Measurements from ENCODE around the gene HPCAL4. TPM values are rescaled to one million over a fixed set of nuclear protein-coding genes. Genes with fewer than 3 reads are reported as not detected.

The HPCAL4 gene
- total RNA-seq, 1 experiment from 2014 or later = 0.50 TPM

DNA sequence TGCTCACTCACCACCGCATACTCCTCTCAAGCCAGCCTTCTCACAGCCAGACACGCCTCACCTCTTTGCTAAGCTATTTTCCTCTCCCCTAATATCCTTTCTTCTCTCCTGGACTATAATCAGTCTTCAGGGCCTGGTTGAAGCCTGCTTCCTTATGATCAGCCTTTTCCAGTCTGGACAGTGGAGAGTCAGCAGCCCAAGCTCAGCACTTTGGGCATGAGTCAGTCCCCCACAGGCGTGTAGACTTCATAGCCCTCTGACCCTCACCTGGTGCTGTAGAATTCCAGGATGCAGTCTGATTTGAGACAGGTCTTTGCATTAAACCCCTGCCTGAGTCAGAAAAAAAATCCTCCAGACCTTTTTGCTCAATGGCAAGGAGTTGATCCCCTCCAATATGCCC lies 2.5 kb downstream of the HPCAL4 start:
- CTCF ChIA-PET = interaction anchor here (0.6 to 6.6 kb wide), 6 partner anchors 13 to 110 kb away, joined by 3 to 58 read pairs (median 3); partner anchors contain the start of gene NT5C1A
- Mint-ChIP-seq H3K27me3 (ENCODE audit: low read depth) (peaks cover 100% of the 10 kb centered on the region), H3K27ac (no peak overlapping the region)

DNA sequence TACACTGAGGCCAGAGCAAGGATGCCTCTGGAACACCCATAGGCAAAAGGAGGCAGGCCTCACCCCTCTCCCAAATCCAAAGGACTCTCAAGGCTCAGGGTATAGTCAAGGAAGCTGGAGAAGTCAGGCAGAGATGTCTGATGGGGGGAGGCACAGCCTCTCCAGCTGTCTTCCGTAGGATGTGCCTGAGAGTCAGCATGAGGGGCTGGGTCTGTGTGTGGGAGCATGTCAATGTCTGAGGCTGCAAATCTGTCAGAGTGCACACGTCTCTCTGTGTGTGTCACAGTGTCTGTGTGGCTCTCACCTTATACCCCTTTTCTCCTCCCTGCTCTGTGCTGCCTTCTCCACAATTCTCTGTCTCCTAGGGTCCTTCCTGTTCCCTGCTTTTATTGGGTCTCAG lies 4.0 kb downstream of the HPCAL4 start:
- CTCF ChIA-PET = interaction anchor here (0.9 kb wide), 1 partner anchor 15 kb away, joined by 3 read pairs; the partner anchor contains the start of gene NT5C1A
- no peak overlapping the region for H3K4me3 Mint-ChIP-seq
- POLR2A ChIA-PET = no interaction called here
- H3K4me1 Mint-ChIP-seq = peaks cover 4% of the 10 kb centered on the region
- no peak for ATAC-seq
- H3K27ac Mint-ChIP-seq = no peak overlapping the region
- no peaks in the 10 kb centered on the region; the same call in 1 of the 2 replicates for H3K36me3 Mint-ChIP-seq
- no peak for TF ChIP-seq GRHL2 (CRISPR knock-in tag; IDR thresholded peaks at IDR 0.05; ENCODE audit: insufficient replicate concordance, severe bottlenecking)
- TF ChIP-seq, protein P1, sequence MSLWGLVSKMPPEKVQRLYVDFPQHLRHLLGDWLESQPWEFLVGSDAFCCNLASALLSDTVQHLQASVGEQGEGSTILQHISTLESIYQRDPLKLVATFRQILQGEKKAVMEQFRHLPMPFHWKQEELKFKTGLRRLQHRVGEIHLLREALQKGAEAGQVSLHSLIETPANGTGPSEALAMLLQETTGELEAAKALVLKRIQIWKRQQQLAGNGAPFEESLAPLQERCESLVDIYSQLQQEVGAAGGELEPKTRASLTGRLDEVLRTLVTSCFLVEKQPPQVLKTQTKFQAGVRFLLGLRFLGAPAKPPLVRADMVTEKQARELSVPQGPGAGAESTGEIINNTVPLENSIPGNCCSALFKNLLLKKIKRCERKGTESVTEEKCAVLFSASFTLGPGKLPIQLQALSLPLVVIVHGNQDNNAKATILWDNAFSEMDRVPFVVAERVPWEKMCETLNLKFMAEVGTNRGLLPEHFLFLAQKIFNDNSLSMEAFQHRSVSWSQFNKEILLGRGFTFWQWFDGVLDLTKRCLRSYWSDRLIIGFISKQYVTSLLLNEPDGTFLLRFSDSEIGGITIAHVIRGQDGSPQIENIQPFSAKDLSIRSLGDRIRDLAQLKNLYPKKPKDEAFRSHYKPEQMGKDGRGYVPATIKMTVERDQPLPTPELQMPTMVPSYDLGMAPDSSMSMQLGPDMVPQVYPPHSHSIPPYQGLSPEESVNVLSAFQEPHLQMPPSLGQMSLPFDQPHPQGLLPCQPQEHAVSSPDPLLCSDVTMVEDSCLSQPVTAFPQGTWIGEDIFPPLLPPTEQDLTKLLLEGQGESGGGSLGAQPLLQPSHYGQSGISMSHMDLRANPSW (CRISPR knock-in tag; conservative IDR thresholded peaks at IDR 0.05; ENCODE audit: low read depth) = no peak
- TF ChIP-seq, protein P2, sequence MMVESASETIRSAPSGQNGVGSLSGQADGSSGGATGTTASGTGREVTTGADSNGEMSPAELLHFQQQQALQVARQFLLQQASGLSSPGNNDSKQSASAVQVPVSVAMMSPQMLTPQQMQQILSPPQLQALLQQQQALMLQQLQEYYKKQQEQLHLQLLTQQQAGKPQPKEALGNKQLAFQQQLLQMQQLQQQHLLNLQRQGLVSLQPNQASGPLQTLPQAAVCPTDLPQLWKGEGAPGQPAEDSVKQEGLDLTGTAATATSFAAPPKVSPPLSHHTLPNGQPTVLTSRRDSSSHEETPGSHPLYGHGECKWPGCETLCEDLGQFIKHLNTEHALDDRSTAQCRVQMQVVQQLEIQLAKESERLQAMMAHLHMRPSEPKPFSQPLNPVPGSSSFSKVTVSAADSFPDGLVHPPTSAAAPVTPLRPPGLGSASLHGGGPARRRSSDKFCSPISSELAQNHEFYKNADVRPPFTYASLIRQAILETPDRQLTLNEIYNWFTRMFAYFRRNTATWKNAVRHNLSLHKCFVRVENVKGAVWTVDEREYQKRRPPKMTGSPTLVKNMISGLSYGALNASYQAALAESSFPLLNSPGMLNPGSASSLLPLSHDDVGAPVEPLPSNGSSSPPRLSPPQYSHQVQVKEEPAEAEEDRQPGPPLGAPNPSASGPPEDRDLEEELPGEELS (CRISPR knock-in tag; IDR thresholded peaks at IDR 0.05) = no peak
- TF ChIP-seq RELA (CRISPR knock-in tag; IDR thresholded peaks at IDR 0.05; ENCODE audit: borderline replicate concordance) = no peak
- TF ChIP-seq, protein P3, sequence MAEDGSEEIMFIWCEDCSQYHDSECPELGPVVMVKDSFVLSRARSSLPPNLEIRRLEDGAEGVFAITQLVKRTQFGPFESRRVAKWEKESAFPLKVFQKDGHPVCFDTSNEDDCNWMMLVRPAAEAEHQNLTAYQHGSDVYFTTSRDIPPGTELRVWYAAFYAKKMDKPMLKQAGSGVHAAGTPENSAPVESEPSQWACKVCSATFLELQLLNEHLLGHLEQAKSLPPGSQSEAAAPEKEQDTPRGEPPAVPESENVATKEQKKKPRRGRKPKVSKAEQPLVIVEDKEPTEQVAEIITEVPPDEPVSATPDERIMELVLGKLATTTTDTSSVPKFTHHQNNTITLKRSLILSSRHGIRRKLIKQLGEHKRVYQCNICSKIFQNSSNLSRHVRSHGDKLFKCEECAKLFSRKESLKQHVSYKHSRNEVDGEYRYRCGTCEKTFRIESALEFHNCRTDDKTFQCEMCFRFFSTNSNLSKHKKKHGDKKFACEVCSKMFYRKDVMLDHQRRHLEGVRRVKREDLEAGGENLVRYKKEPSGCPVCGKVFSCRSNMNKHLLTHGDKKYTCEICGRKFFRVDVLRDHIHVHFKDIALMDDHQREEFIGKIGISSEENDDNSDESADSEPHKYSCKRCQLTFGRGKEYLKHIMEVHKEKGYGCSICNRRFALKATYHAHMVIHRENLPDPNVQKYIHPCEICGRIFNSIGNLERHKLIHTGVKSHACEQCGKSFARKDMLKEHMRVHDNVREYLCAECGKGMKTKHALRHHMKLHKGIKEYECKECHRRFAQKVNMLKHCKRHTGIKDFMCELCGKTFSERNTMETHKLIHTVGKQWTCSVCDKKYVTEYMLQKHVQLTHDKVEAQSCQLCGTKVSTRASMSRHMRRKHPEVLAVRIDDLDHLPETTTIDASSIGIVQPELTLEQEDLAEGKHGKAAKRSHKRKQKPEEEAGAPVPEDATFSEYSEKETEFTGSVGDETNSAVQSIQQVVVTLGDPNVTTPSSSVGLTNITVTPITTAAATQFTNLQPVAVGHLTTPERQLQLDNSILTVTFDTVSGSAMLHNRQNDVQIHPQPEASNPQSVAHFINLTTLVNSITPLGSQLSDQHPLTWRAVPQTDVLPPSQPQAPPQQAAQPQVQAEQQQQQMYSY (CRISPR knock-in tag; IDR thresholded peaks at IDR 0.05) = no peak
- TF ChIP-seq HMGA2 (CRISPR knock-in tag; IDR thresholded peaks at IDR 0.05) = no peak
- no peak for TF ChIP-seq IRF2 (CRISPR knock-in tag; IDR thresholded peaks at IDR 0.05; ENCODE audit: borderline replicate concordance, low read depth)
- no peak for TF ChIP-seq ZBTB21 (CRISPR knock-in tag; IDR thresholded peaks at IDR 0.05; ENCODE audit: borderline replicate concordance)
- no peak for TF ChIP-seq ZNF317 (CRISPR knock-in tag; IDR thresholded peaks at IDR 0.05; ENCODE audit: borderline replicate concordance, low read depth)
- TF ChIP-seq ATF1 (CRISPR knock-in tag; IDR thresholded peaks at IDR 0.05) = no peak
- no peak for TF ChIP-seq ZNF263 (CRISPR knock-in tag; IDR thresholded peaks at IDR 0.05; ENCODE audit: low read depth)
- TF ChIP-seq NR2C2 (CRISPR knock-in tag; IDR thresholded peaks at IDR 0.05) = no peak
- no peak for TF ChIP-seq SP1 (CRISPR knock-in tag; conservative IDR thresholded peaks at IDR 0.05)
- no peak for TF ChIP-seq FOXP1 (CRISPR knock-in tag; IDR thresholded peaks at IDR 0.05; ENCODE audit: borderline replicate concordance)
- DNase-seq (ENCODE audit: low spot score) = no peak
- H3K9me3 Mint-ChIP-seq = no peaks in the 10 kb centered on the region
- H3K27me3 Mint-ChIP-seq (ENCODE audit: low read depth) = peaks cover 100% of the 10 kb centered on the region

More for the DNA sequence above, 2.5 kb downstream of the HPCAL4 start:
- Mint-ChIP-seq H3K4me3 (no peak overlapping the region), H3K36me3 (no peaks in the 10 kb centered on the region), H3K9me3 (no peaks in the 10 kb centered on the region), H3K4me1 (peaks cover 4% of the 10 kb centered on the region)
- ATAC-seq (no peak), DNase-seq (ENCODE audit: low spot score) (no peak)
- no peak for TF ChIP-seq ZNF219 (CRISPR knock-in tag; IDR thresholded peaks at IDR 0.05; ENCODE audit: borderline replicate concordance)
- TF ChIP-seq, protein P4, sequence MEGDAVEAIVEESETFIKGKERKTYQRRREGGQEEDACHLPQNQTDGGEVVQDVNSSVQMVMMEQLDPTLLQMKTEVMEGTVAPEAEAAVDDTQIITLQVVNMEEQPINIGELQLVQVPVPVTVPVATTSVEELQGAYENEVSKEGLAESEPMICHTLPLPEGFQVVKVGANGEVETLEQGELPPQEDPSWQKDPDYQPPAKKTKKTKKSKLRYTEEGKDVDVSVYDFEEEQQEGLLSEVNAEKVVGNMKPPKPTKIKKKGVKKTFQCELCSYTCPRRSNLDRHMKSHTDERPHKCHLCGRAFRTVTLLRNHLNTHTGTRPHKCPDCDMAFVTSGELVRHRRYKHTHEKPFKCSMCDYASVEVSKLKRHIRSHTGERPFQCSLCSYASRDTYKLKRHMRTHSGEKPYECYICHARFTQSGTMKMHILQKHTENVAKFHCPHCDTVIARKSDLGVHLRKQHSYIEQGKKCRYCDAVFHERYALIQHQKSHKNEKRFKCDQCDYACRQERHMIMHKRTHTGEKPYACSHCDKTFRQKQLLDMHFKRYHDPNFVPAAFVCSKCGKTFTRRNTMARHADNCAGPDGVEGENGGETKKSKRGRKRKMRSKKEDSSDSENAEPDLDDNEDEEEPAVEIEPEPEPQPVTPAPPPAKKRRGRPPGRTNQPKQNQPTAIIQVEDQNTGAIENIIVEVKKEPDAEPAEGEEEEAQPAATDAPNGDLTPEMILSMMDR (IDR thresholded peaks at IDR 0.05) = no peak
- TF ChIP-seq MYBL2 (CRISPR knock-in tag; IDR thresholded peaks at IDR 0.05) = no peak
- POLR2A ChIA-PET = no interaction called here
